SU-DHL-6 (cell line): ENCODE results near the gene GMPPA.

Experiments
- H2AFZ ChIP-seq: fragments of 200-600 bp; sonication (generic); 2 replicates; pipeline ENCODE4 v1.6.1; 2014; ENCODE audit warnings: low read depth, mild to moderate bottlenecking, moderate library complexity, mixed read lengths, antibody characterized with exemption, low read length; ENCODE audit not compliant: severe bottlenecking
- H3F3A ChIP-seq: fragments of 200-600 bp; shearing (Covaris generic); 2 replicates; pipeline ENCODE4 v1.6.0; 2016; ENCODE audit warnings: antibody characterized with exemption, mild to moderate bottlenecking; ENCODE audit not compliant: insufficient read depth
- H3K27ac ChIP-seq: fragments of 200-600 bp; sonication (generic); 2 replicates; pipeline ENCODE4 v1.5.1; 2016; ENCODE audit warnings: low read depth, mild to moderate bottlenecking, low read length, moderate library complexity, mixed read lengths
- H3K27me3 ChIP-seq: fragments of 200-600 bp; sonication (generic), shearing (Covaris generic); 2 replicates; pipeline ENCODE4 v1.6.0; 2014; ENCODE audit warnings: mild to moderate bottlenecking, low read length
- H3K36me3 ChIP-seq: fragments of 200-600 bp; sonication (generic); 2 replicates; pipeline ENCODE4 v1.6.1; 2014; ENCODE audit warnings: mild to moderate bottlenecking, low read length, mixed read lengths
- H3K4me2 ChIP-seq: fragments of 300-600, 200-600 bp; shearing (Covaris generic), sonication (generic); 2 replicates; pipeline ENCODE4 v1.6.0; 2014; ENCODE audit warnings: low read length, low read depth, mild to moderate bottlenecking; ENCODE audit not compliant: poor library complexity, severe bottlenecking
- H3K4me3 ChIP-seq: fragments of 200-600 bp; sonication (generic); 2 replicates; pipeline ENCODE4 v1.5.1; 2014; ENCODE audit warnings: antibody characterized with exemption, low read length, mild to moderate bottlenecking, mixed read lengths; ENCODE audit not compliant: insufficient read depth, poor library complexity, severe bottlenecking
- H3K79me2 ChIP-seq: fragments of 200-600 bp; sonication (generic); 2 replicates; pipeline ENCODE4 v1.6.1; 2014; ENCODE audit warnings: mild to moderate bottlenecking, low read length, moderate library complexity; ENCODE audit not compliant: insufficient read depth
- H3K9ac ChIP-seq: fragments of 200-600 bp; sonication (generic); 2 replicates; pipeline ENCODE4 v1.7.0; 2014; ENCODE audit warnings: mild to moderate bottlenecking, low read length
- H3K9me2 ChIP-seq: fragments of 200-600 bp; sonication (generic); replicated peaks from 2 replicates; pipeline ENCODE4 v1.6.1; 2014; ENCODE audit warnings: low read length; ENCODE audit not compliant: insufficient read depth
- H3K9me3 ChIP-seq: fragments of 200-600 bp; sonication (generic); 2 replicates; pipeline ENCODE4 v1.6.1; 2014; ENCODE audit warnings: low read length, mixed read lengths; ENCODE audit not compliant: insufficient read depth
- H4K20me1 ChIP-seq: fragments of 200-600 bp; sonication (generic); 2 replicates; pipeline ENCODE4 v1.6.1; 2014; ENCODE audit warnings: low read depth, mild to moderate bottlenecking, antibody characterized with exemption, low read length, moderate library complexity, mixed read lengths
- EZH2phosphoT487 ChIP-seq: fragments of 200-600 bp; sonication (generic), shearing (Covaris generic); conservative IDR thresholded peaks from 2 replicates; pipeline ENCODE4 v1.6.1; 2018; ENCODE audit warnings: mild to moderate bottlenecking, antibody characterized with exemption, low read length, moderate library complexity, mixed read lengths
- TF ChIP-seq, protein P1 (sequence below): fragments of 200-600 bp; sonication (generic); IDR thresholded peaks from one replicate; pipeline ENCODE4 v1.5.1; 2017; ENCODE audit warnings: antibody characterized with exemption, mild to moderate bottlenecking, low read length, moderate library complexity; ENCODE audit not compliant: insufficient read depth, poor library complexity, severe bottlenecking

Gene GMPPA

DNA sequence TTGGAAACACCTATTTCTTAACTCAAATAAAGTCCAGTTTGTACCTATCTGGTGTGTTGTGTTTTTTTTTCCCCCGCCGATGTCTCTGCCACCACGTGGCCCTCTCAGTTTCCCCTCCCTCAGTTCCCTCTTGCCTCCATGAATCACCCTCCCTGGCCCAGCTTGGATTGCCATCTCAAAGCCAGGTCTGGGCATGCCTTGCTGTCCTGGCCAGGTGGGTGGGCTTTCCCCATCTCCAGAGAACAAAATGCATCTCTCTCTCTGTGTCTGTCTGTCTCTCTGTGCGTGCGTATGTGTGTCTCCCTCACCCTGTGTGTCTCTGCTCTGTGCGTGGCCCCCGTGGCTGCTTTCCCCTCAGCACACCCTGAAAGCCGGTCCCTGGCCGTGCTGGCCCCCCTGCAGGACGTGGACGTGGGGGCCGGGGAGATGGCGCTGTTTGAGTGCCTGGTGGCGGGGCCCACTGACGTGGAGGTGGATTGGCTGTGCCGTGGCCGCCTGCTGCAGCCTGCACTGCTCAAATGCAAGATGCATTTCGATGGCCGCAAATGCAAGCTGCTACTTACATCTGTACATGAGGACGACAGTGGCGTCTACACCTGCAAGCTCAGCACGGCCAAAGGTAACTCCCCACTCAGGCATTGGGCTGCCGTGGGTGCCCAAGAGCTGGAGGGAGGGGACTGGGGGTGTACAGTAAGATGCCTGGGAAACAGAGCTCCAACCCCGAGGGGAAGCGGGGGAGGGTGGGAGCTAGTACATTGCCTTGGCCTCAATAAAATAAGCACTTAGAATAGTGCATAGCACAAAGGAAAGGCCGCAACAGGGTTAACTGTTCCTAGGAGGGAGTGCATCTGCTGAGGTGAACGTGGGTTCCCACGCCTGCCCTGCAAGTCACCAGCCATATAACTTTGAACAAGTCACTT lies 31.6 kb upstream of the GMPPA start:
- Histone ChIP-seq H3K36me3 (no peaks in the 10 kb centered on the region), H3K4me2 (no peak overlapping the region), H4K20me1 (no peaks in the 10 kb centered on the region), H2AFZ (no peak overlapping the region), H3K9me3 (no peaks in the 10 kb centered on the region), H3K27ac (no peak overlapping the region), H3K9me2 (no peaks in the 10 kb centered on the region), H3K79me2 (no peaks in the 10 kb centered on the region), H3K4me3 (no peak overlapping the region), H3K27me3 (no peaks in the 10 kb centered on the region), H3F3A (no peaks in the 10 kb centered on the region), H3K9ac (no peak overlapping the region)
- no peak for TF ChIP-seq EZH2phosphoT487
- TF ChIP-seq, protein P1, sequence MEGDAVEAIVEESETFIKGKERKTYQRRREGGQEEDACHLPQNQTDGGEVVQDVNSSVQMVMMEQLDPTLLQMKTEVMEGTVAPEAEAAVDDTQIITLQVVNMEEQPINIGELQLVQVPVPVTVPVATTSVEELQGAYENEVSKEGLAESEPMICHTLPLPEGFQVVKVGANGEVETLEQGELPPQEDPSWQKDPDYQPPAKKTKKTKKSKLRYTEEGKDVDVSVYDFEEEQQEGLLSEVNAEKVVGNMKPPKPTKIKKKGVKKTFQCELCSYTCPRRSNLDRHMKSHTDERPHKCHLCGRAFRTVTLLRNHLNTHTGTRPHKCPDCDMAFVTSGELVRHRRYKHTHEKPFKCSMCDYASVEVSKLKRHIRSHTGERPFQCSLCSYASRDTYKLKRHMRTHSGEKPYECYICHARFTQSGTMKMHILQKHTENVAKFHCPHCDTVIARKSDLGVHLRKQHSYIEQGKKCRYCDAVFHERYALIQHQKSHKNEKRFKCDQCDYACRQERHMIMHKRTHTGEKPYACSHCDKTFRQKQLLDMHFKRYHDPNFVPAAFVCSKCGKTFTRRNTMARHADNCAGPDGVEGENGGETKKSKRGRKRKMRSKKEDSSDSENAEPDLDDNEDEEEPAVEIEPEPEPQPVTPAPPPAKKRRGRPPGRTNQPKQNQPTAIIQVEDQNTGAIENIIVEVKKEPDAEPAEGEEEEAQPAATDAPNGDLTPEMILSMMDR, result no peak

DNA sequence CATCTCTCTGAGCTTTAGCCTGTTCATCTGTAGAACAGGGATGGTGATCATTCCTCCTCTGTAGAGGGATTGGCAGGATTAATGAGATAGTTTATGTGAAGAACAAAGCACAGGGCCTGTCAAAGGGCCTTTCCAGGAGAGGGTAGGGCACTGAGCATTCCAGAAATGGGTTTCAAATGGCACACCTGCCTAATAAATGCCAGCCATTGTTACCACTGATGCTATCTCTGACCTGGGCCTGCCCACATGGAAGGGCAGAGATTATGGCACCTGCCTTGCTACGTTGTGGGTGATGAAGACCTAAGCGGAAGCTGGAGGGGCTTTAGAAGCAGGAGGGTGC lies 31.0 kb upstream of the GMPPA start:
- Histone ChIP-seq H4K20me1 (no peaks in the 10 kb centered on the region), H3K4me2 (no peak overlapping the region), H2AFZ (no peak overlapping the region), H3K9ac (no peak overlapping the region), H3K36me3 (no peaks in the 10 kb centered on the region), H3K27ac (no peak overlapping the region), H3K27me3 (no peaks in the 10 kb centered on the region), H3K79me2 (no peaks in the 10 kb centered on the region), H3F3A (no peaks in the 10 kb centered on the region), H3K9me3 (no peaks in the 10 kb centered on the region), H3K4me3 (no peak overlapping the region), H3K9me2 (no peaks in the 10 kb centered on the region)
- TF ChIP-seq EZH2phosphoT487, result no peak
- TF ChIP-seq, protein P1, result no peak

- Histone ChIP-seq H3K9me2 (no peaks in the 10 kb centered on the region), H3K4me3 (no peak overlapping the region), H3K79me2 (no peaks in the 10 kb centered on the region), H4K20me1 (no peaks in the 10 kb centered on the region), H3K4me2 (no peak overlapping the region), H3F3A (no peaks in the 10 kb centered on the region), H3K9me3 (no peaks in the 10 kb centered on the region), H3K9ac (no peak overlapping the region), H3K27me3 (no peaks in the 10 kb centered on the region), H2AFZ (no peak overlapping the region), H3K27ac (no peak overlapping the region), H3K36me3 (no peaks in the 10 kb centered on the region)
- TF ChIP-seq EZH2phosphoT487, result no peak
- TF ChIP-seq, protein P1, result no peak
These were observed 30.1 kb upstream of the GMPPA start for GRCh38 chr2:219468410-219469185.
